ENCODE measurements around the gene GMDS.

DNA sequence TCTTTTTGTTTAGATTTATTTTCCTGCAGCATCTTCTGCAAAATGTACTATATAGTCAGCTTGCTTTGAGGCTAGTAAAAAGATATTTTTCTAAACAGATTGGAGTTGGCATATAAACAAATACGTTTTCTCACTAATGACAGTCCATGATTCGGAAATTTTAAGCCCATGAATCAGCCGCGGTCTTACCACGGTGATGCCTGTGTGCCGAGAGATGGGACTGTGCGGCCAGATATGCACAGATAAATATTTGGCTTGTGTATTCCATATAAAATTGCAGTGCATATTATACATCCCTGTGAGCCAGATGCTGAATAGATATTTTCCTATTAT, 632.5 kb downstream of the GMDS start:
- TF ChIP-seq, protein P1, sequence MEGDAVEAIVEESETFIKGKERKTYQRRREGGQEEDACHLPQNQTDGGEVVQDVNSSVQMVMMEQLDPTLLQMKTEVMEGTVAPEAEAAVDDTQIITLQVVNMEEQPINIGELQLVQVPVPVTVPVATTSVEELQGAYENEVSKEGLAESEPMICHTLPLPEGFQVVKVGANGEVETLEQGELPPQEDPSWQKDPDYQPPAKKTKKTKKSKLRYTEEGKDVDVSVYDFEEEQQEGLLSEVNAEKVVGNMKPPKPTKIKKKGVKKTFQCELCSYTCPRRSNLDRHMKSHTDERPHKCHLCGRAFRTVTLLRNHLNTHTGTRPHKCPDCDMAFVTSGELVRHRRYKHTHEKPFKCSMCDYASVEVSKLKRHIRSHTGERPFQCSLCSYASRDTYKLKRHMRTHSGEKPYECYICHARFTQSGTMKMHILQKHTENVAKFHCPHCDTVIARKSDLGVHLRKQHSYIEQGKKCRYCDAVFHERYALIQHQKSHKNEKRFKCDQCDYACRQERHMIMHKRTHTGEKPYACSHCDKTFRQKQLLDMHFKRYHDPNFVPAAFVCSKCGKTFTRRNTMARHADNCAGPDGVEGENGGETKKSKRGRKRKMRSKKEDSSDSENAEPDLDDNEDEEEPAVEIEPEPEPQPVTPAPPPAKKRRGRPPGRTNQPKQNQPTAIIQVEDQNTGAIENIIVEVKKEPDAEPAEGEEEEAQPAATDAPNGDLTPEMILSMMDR (IDR thresholded peaks at IDR 0.05) = no peak
- no peak for TF ChIP-seq POLR2A (IDR thresholded peaks at IDR 0.05)

Data from ovary (tissue), 3 donors.